ENCODE results near the gene FHOD3. TPM values are rescaled to one million over a fixed set of nuclear protein-coding genes. Genes with fewer than 3 reads are reported as not detected.

Gene FHOD3
- total RNA-seq, 1 donor from 2014 or later = 5.6 TPM

DNA sequence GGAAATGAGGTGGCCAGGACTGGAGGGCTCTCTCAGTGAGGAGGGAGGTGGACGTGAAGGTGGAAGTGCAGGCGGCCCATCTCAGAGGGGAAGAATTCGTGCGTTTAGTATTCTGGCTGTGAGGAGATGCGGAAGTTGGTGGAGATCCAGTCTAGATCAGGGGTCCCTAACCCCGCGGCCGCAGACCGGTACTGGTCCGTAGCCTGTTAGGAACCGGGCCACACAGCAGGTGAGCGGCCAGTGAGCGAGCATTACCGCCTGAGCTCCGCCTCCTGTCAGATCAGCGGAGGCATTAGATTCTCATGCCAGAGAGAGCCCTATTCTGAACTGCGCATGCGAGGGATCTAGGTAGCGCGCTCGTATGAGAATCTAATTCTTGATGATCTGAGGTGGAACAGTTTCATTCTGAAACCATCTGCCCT, 1.6 kb upstream of the FHOD3 start:
- DNase-seq (ENCODE audit: extremely low read depth, low read depth, low spot score) = no peak

DNA sequence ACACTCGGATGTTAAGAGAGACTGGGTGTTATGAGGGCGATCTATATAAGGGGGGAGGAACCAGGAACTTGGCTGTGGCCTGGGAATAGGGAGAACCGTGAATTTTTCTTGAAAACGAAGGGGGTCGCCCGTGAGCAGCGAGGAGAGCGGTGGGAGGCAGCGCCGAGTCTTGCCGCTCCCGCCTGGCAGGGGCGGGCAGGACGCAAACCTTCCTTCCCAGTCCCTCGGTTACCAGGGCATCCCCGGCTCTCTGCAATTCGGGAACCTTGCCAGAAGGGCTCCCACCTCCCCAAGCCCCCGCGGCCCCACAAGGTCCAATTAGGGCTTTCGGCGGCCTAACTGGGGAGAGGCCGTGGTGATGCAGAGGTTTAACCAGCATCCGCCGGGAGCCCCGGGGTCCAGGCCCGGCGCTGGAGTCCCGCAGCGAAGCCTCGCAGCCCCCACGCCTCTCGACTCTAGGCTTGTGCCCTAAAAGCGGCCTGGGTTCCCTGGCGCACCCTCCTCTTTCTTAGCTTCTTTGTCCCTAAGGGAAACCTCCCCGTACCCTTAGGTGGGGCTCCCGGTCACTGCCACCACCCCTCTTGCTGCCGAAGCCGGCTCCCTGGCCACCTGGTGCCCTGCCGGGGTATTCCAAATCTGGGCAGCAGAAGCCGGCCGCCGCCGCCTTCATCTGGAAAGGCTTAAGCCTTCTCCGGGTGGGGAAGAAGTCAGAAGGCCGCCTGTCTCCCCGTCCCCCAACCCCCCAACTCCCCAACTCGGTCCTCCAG, 680 bp upstream of the FHOD3 start:
- DNase-seq (ENCODE audit: extremely low read depth, low read depth, low spot score) = no peak

DNA sequence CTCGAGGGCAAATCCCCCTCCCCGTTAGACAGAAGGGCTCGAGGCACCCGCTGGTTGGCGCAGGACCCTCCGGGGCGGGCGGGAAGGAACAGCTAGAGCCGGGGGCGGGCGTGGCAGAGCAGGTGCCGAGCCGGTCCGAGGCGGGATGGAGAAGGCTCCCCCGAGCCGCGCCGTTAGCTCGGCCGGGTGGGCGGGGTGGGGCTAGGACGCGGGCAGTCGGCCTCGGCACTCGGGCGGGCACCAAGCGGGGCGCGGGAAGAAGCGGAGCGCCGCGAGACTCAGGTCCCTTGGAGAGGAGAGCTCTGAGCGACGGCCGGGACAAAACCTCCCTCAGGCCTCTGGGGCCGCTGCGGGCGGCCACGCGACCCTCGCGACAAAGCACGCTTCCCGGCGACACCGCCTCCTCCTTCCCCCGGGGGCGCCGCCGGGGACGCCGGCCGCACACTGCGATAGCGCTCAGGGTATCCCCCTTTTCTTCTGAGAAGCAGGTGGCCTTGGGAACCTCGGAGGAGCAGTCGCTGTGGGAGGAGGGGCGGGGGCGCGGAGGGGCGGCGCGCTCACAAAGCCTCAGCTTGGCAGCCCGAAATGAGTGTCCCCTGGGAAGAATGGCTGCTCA, 721 bp downstream of the FHOD3 start:
- DNase-seq (ENCODE audit: extremely low read depth, low read depth, low spot score) = no peak

DNA sequence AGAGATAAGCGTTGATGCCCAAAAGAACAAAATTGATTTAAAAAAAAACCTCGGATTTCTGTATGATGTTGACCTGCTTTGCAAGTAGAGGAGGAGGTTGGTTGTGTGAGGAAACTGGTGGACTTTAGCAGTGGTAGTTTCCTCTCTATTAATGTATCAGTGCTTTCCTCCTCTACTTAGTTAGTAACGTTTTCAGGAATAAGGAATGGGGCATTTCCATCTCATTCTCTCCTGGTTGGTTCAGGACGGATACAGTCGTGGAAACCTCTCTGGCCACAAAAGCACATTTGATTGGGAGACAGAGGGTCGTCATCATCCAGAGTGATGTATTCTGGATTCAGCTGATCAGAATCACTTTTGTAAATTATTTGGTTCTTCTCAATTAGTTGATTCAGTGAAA, 1.5 kb downstream of the FHOD3 start:
- no peak for DNase-seq (ENCODE audit: extremely low read depth, low read depth, low spot score)

DNA sequence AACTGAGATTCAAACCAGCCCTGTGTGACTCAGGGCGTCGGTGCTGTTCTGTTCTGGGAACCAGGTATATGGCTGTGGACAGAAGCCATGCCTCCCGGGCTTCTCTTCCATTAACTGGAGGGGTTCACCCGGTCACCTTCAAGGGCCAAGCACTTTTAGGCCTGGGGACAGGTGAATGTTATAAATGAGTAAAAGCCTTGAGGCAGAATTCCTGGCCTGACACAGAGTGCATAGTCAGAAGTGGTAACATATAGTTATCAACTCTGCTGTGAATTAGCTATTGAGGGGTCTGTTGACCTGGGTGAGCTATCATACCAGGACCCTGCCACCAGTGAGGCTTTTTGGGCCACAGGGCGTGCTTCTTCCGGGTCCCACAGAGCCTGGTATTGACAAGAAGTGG, 2.7 kb downstream of the FHOD3 start:
- no peak for DNase-seq (ENCODE audit: extremely low read depth, low read depth, low spot score)

DNA sequence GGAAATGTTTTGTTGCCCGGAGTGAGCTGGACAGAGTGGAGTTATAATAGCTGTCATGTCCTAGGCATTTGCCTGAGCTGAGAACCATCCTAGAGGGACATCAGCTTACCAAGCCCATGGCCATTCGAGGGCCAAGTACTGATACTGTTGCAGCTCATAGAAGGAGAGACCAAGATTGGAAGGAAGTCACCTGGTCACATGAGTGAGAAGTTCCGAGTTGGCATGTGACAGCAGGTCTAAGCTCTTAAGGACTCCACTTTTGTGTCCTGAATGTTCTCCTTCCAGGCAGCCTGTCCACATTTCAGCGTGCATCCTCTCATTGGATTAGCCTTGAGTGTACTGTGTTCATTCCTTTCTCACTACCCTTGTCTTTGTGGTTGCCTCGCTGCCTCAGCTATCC, 4.4 kb downstream of the FHOD3 start:
- DNase-seq (ENCODE audit: extremely low read depth, low read depth, low spot score) = no peak

DNA sequence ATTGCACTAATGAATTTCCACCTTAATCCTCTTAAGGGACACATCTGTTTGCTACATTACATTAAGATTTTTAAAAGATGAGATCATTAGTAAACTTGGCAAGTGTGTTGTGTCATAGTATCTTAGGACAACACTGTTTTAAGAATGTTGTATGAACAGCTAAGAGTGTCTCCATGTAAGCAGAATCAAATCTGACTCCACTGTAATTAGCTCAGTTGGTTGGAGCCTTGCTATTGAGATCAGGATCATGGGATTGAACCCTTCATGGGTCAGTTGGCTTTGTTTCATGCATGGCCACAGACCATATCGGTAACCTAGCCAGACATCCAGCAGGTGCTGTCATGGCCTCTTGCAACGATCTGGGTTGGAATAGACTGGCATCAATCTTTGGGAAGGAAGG, 5.2 kb downstream of the FHOD3 start:
- DNase-seq (ENCODE audit: extremely low read depth, low read depth, low spot score) = no peak

DNA sequence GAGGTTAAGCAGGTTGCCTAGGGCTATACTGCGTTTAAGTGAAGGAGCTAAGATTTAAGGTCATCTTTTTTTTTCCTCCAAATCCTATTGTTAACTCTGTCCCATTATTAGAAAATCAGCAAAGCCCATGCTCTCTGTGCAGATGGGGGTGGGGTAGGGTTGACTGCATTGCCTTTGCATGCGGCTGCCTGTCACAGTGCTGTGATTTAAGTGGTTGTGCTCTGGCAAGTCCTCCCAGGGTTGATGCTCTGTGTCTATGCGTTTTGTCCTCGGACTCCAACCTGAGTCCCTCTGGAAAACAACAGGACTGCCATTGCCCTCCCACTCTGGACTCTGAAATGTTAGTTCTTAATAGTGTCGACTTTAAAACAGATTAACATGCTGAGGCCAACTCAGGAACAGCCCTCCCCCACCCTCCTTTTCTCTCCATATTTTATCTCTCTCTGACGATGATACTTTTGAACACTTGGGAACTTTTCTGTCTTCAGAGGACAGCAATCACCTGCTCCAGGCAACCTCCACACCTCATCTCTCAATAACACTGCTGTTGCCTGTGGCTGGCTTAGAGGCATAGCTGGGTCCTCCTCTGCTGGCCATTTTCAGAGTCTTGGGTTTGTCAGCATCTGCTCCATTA, 5.8 kb downstream of the FHOD3 start:
- DNase-seq (ENCODE audit: extremely low read depth, low read depth, low spot score) = no peak

DNA sequence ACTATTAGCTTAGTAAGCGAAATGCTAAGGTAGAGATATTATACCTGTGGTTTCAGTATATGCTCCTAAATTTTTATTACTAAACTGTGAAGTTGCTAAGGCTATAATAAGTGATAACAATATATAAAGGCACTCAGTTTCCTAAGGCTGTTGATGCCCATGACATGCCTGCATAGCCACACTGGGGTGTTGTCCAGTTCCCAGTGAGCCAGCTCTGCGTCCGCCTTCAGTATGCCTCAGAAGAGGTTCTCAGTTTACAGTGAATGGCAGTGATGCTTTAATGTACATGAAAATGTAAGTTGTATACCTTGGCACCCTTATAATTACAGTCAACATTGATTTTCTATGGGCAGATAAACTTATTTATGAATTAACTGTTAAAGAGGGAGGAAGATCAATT, 7.2 kb downstream of the FHOD3 start:
- no peak for DNase-seq (ENCODE audit: extremely low read depth, low read depth, low spot score)

DNA sequence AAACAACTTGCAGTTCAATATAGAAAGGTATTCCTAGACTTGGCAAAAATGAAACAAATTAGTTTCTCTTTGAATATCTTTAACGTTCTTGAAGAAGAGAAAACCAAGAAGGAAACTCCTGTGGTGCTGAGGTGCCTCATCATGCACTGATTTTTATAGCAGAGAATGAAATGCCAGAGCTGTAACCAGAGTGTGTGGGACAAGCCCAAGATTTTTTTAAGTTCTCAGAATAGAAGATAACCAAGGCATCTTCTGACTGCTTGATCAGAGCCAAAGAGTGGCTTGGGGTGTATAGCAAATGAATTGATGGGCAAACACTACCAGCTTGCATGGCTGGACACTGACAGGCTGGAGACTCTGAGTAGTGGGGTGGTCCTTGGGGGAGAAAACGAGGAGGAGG, 7.9 kb downstream of the FHOD3 start:
- DNase-seq (ENCODE audit: extremely low read depth, low read depth, low spot score) = no peak

DNA sequence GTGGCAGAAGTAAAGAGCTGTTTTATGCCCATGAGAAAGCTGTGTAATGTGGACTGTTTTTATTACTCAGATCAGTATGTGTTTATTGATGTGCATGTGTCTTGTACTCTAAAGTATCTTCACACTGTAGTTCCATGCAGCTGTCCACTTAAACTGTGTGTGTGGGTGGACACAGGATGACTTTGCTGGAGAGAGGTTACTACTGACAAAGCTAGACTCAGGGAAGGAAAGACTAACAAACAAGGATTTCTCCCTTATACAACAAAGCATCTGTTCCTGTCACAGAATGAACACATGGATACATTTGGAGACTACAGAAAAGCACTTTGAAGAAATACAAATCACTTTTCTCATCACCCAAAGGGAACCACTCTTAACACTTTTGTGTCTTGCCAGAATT, 10.0 kb downstream of the FHOD3 start:
- no peak for DNase-seq (ENCODE audit: extremely low read depth, low read depth, low spot score)

DNA sequence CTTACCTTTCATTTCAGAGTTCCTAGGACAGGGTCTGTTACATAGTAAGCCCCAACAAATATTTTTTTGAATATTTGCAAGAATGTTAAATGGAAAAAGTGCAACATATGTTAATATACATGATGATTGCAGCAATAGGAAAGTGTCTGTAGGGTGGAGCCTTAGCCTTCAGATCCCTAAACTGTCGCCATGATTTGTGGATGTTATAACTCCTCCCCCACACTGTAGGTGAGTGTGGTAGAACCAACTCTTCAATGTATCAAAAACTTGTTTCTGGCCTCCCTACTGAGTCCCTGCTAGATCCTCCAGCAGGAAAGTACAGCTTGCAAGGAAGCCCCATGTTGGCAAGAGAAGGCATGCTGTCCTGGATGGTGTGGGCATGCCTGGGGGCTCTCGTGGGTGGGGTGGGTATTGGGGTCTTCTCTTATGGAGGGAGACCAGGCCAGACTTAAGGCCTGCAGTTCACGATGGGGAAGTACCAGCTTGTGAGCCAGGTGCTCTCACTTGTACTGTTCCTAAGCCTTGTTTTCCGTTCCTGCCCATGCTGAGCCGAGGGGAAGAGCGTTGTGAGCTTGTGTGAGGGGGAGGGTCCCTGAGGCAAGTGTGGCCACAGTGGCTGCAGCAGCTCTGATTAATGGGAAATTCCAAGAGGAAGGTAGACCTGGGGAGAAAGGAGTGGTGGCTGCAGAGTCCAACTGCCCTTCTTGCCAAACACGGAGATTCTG, 11.4 kb downstream of the FHOD3 start:
- no peak for DNase-seq (ENCODE audit: extremely low read depth, low read depth, low spot score)

DNA sequence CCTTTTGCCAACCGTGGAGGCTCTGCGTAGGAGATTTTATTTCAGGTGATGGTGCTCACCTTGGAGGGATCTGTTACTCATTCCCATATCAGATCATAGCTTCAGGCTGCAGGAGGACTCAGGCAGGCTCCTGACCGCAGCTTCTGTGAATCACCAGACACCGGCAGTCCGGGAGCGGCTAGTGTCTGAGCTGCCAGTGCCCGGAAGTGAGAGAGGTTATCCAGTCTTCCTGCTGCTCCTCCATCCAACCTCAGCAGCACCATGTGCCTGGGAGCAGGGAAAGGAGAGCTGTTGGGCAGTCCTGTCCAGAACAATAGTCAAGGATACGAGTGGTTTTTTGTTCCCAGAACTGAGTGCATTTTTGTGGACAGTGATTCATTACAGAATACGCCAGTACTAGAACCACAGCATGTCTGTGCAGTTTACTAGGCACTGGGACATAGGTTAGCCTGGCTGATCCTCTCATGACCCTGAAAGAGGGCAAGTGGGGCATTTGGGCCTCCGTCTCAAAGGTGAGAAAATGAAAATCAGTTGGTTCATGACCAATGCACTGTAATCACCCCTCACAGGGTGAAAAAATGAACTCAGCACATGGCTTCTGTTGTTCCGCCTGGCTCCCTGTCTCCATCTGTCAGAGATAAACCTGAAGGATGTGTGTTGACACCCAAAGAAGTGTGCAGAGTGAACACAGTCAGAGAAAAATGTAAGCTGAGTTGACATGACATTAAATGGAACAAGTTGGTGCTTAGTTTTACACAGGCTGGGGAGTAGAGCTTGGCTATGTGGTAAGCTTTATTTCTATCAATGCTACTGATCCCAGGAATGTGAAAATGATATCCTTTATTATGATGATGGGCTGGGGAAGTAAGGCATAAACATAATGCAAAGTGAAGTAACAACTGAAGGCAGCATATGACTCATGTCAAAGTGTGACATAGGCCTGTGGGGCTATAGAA, 12.2 kb downstream of the FHOD3 start:
- no peak for DNase-seq (ENCODE audit: extremely low read depth, low read depth, low spot score)

DNA sequence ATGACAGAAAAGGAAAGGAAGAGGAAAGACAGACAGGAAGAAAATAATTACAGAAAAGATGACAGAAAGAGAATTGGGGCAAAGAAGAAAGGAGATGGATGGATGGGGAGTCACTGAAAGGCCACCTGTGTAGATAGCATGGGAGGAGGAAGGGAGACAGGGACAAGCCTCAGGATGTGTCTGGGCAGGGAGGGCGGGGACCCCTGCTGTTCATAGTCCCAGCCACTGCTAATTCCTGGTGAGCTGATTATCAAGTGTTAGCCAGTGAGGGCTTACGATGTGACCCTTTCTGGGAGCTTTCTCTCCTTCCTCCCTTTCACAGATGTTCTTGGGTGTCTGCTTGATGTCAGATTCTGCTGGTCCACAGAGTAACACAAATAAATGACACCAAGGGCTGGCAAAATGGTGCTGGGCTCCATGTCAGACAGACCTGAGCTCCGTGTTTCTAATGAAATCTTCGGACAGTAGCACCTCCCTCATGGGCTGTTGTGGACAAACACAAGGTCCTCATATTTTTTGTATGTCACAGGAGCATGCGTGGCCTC, 13.6 kb downstream of the FHOD3 start:
- no peak for DNase-seq (ENCODE audit: extremely low read depth, low read depth, low spot score)

DNA sequence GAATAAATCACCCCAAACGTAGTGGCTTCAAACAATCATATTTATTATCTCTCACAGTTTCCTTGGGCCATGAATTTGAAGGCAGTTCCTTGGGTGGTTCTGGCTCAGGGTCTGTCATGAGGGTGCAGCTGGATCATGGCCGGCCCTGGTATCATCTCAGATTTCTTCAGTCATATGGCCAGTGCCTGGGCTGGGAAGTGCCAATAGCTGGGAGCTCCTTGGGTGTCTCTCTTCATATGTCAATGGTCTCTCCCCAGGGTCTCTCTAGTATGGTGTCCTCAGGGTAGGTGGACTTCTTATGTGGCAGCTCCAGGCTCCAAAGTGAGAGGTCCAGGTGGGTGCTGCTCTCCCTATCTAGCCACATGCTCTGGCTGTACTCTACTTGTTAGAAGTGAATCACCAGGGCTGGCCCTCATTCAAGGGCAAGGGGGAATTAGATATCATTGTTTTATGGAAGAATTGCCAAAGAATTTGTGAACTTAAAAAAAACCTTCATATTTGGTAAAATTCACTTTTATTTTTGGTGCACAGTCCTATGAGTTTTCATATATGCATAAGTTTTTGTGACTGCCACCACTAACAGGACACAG, 15.4 kb downstream of the FHOD3 start:
- DNase-seq (ENCODE audit: extremely low read depth, low read depth, low spot score) = no peak

DNA sequence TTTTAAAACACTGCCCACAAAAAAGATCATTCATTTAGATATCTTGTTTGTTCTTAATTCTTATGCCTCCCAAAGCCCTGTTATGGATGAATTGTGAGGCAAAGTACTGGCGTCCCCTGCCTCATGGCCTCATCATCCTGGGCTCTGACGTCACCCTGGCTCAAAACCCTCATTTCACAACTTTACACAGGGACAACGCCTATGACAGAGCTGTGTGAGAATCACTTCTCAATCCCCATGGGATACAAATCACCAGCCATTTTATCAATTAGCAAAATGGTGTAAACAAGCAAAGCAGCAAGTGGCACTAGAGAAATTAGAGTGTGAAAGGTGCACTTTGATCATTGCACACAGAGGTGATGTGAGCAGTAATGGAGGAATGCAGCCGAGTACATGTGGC, 16.6 kb downstream of the FHOD3 start:
- DNase-seq (ENCODE audit: extremely low read depth, low read depth, low spot score) = no peak

DNA sequence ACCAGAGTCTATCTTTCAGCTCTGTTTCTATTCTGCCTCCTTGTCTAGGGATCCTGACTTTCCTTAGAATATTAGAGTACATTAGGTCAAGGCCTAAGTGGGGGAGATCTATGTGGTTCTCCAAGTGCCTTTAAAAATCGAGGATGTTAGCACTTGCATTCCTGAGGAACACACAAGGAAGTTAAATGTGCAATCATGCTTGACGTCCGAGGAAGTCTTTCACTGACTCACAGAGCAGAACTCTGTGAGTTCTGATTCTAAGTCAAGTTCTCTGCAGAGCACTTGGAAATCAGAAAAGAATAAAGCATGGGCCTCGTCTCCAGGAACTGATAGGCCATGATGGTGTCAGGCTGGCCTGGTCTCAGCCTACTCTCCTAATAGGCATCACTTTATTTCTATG, 17.2 kb downstream of the FHOD3 start:
- no peak for DNase-seq (ENCODE audit: extremely low read depth, low read depth, low spot score)

DNA sequence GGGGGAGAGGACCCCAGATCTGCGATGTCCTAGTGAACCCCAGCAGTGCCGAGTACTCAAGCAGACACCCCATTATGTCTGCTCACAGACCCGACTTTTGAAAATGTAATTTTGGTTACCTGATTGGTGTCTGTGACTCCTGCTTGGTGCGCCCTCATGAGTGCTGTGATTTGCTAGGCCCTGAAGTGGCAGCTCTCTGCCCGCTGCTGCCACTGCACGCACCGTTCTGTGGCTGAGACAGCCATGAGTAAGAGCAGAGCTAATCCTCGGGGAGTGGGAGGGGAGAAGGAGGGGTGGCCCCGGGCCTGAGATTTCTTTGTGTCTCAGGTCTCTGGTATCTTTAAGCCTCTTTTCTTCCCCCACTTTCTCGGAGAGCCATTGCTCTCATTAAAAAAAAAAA, 18.2 kb downstream of the FHOD3 start:
- no peak for DNase-seq (ENCODE audit: extremely low read depth, low read depth, low spot score)

DNA sequence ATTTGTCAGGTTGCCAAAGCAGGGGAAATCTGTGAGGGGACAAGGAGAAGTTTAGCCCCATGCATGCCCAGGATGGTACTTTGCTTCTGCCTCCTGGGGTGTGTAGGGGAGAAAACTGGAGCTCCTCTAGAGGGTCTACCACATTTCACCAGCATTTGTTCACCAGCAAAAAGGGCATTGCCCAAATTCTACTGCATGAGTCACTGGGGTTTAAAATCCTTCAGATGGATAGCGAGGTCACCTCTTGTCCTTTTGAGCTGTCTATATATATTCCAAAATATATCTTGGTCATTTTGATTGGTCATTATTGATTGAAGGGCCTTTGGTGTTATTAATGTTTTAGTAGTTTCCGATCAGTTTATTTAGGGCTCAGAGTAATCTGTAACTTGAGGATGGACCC, 18.7 kb downstream of the FHOD3 start:
- DNase-seq (ENCODE audit: extremely low read depth, low read depth, low spot score) = no peak
